Measurements from ENCODE around the gene PCNX2.

The PCNX2 gene

DNA sequence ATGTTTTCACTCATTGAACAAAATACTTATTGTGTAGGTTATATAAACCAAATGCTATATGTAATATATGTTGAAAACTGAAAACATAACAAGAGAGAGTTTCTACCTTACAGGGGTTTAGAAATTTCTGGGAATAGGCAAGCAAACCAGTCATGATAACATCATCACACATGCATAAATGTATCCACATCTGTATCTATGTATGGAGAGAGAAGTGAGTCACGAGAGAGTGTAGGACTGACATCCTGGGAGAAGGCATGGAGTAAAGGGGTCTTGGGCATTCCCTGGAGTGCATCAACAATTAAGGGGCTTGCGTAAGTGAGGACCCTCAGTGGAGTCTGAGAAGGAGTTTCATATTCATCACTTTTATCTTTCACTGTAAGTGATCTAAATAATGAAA, 65.5 kb downstream of the PCNX2 start:
- Mint-ChIP-seq H3K4me3 (no peak overlapping the region), H3K27ac (no peak overlapping the region), H3K27me3 (no peaks in the 10 kb centered on the region), H3K4me1 (no peaks in the 10 kb centered on the region), H3K36me3 (peaks cover 50% of the 10 kb centered on the region), H3K9me3 (no peaks in the 10 kb centered on the region)
- no peak for ATAC-seq

DNA sequence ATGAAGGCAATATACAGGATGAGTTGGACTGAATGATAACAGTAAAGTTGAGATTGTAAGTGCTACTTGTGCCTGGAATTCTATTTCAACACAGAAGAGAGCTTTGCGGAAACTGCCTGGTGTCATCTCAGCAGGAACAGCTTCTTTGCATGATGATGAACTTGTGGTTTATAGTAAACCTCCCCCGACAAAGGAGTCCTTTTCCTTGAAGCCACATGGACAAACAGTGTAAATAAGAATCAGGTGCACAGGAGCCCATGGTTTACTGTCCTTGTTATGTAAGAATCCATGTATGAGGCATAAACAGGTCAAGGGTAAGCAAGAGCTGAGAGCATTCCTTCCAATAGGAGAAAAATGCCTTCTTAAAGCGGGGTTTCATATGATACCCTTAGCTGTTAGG, 66.2 kb downstream of the PCNX2 start:
- H3K4me1 Mint-ChIP-seq: no peaks in the 10 kb centered on the region
- ATAC-seq: no peak
- H3K36me3 Mint-ChIP-seq: peaks cover 43% of the 10 kb centered on the region
- no peak overlapping the region for H3K4me3 Mint-ChIP-seq
- H3K27me3 Mint-ChIP-seq: no peaks in the 10 kb centered on the region
- no peak overlapping the region for H3K27ac Mint-ChIP-seq
- no peaks in the 10 kb centered on the region for H3K9me3 Mint-ChIP-seq

DNA sequence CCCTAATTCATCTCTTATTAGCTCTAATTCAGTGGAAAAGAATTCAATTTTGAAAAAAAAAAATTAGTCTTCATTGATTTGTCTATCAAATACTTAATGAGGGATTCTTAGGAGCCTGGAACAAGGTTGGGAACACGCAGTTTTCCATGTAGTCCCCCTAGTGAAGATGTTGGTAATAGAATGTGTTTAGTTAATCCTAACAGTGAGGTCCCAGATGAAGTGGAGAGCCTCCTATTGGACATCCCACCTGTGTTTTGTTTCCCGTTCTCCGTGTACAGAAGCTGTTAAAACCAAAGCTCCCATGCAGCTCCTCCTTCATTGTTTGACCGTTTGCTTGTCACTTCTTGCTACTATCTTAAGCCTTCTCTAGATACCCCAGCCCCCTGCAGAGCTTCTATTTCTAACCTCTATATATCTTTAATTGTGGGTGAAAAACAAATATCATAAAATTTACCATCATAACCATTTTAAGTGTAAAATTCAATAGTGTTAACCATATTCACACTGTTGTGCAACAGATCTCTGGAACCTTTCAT, 67.5 kb downstream of the PCNX2 start:
- H3K9me3 Mint-ChIP-seq: no peaks in the 10 kb centered on the region
- ATAC-seq: no peak
- H3K4me3 Mint-ChIP-seq: no peak overlapping the region
- no peaks in the 10 kb centered on the region for H3K4me1 Mint-ChIP-seq
- no peaks in the 10 kb centered on the region for H3K27me3 Mint-ChIP-seq
- peaks cover 33% of the 10 kb centered on the region for H3K36me3 Mint-ChIP-seq
- H3K27ac Mint-ChIP-seq: no peak overlapping the region

DNA sequence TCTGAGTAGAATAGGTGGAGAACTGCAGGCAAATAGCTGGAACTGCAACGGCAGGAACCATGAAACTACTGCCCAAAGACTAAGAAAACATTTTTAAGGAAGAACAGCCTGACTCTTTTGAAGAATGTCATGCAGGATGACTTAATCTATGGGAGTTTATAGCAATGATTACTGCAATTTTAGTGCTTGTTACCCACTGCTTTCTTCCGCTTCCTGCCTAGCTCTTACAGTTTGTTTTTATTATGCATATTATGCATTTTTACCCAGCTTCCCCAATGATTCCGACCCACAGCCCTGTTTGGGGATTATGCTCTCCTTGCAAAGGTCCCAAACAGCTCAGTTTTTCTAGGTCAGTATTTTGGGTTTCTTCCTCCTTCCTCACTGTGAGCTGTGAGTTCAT, 71.2 kb downstream of the PCNX2 start:
- Mint-ChIP-seq H3K9me3 (no peaks in the 10 kb centered on the region), H3K27me3 (no peaks in the 10 kb centered on the region), H3K4me3 (no peak overlapping the region), H3K4me1 (no peaks in the 10 kb centered on the region), H3K27ac (no peak overlapping the region), H3K36me3 (peaks cover 25% of the 10 kb centered on the region)
- ATAC-seq: no peak

DNA sequence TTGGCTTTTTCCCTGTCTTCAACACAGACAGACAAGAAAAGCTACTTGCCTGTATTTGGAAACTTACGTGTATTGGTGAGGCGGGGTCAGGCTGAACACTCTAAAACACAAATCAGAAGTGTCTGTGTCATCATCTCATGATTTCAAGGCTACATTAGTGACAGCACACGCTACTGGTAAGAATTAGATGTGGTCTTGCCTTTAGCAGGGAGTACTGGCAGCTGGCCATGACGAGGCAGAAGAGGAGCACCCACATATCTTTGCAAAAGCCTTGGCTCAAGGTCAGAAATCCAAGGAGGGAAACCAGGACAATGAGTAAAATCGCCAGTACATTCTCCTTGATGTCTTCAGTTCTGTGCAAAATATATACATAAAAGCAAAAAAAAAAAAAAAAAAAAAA, 77.7 kb downstream of the PCNX2 start:
- H3K36me3 Mint-ChIP-seq: peaks cover 12% of the 10 kb centered on the region
- H3K4me1 Mint-ChIP-seq: no peaks in the 10 kb centered on the region
- H3K9me3 Mint-ChIP-seq: peaks cover 4% of the 10 kb centered on the region
- ATAC-seq: no peak
- no peak overlapping the region for H3K4me3 Mint-ChIP-seq
- no peak overlapping the region for H3K27ac Mint-ChIP-seq
- H3K27me3 Mint-ChIP-seq: no peaks in the 10 kb centered on the region

DNA sequence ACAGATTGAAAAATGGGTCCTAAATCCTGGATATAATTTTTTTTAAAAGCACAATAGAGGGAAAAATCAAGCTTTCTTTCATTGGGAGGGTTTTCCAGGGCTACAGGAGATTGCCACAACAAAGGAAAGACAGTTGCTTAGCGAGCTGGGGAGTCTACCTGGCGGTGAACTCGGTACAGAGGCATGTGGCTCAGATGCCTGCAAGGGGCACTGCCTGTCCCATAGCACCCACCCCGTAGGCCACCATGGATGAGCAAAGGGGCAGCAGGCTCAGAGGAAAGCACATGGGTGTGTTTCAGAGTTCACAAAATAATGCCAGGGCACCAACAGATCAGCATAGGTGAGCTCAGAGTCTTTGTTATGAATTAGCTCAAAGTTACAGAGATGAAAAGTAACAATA, 79.5 kb downstream of the PCNX2 start:
- peaks cover 19% of the 10 kb centered on the region for H3K36me3 Mint-ChIP-seq
- ATAC-seq: no peak
- no peak overlapping the region for H3K27ac Mint-ChIP-seq
- H3K9me3 Mint-ChIP-seq: peaks cover 4% of the 10 kb centered on the region
- no peaks in the 10 kb centered on the region for H3K27me3 Mint-ChIP-seq
- no peak overlapping the region for H3K4me3 Mint-ChIP-seq
- no peaks in the 10 kb centered on the region for H3K4me1 Mint-ChIP-seq

DNA sequence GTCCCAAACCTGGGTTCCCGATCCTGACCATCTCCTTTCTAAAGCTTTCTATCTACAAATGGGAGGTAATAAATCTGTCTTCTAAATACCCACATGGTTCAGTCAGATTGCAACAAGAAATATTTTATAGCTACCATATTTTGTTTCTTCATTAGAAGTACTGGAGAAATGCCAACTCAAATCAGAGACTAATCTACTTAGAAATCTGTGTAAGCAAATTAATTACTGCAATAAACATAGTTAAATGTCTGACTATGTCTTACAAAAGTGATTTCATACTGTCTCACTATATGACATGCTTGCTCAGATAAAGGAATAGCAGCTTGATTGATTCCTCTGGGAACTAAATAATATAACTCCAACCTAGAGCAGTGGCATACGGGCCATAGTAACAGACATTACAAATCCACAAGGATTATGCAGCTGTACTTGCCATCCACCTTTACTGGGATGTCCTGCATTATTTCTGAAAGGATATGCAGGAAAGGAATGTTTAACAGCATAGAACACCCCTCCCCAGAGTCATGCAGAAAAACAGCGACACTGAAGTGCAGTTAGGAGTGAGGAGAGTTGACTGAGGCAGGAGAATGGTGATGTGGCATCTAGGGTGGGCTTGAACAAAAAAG, 80.3 kb downstream of the PCNX2 start:
- H3K36me3 Mint-ChIP-seq: peaks cover 22% of the 10 kb centered on the region
- no peaks in the 10 kb centered on the region for H3K4me1 Mint-ChIP-seq
- no peak overlapping the region for H3K27ac Mint-ChIP-seq
- peaks cover 4% of the 10 kb centered on the region for H3K9me3 Mint-ChIP-seq
- no peaks in the 10 kb centered on the region for H3K27me3 Mint-ChIP-seq
- H3K4me3 Mint-ChIP-seq: no peak overlapping the region
- no peak for ATAC-seq

DNA sequence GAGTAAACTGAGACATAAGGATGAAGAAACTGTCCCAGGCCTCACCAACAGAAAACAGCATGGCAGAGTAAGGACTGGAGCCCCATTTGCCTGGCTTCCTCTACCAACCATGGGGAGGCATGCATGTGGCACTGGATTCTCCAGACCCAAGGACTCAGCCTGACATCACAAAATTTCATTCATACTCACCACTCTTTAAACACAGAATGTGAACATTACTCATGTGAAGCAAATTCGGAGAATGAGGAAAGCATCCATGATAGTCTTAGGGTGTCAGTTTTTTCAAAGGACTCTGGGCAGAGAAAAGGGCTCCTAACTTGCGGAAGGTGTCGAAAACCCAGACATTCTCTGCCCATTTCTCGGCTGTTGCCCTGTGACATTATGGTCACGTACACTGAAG, 83.9 kb downstream of the PCNX2 start:
- Mint-ChIP-seq H3K4me1 (no peaks in the 10 kb centered on the region), H3K27me3 (no peaks in the 10 kb centered on the region), H3K4me3 (no peak overlapping the region), H3K27ac (no peak overlapping the region), H3K9me3 (no peaks in the 10 kb centered on the region), H3K36me3 (peaks cover 35% of the 10 kb centered on the region)
- ATAC-seq: no peak

DNA sequence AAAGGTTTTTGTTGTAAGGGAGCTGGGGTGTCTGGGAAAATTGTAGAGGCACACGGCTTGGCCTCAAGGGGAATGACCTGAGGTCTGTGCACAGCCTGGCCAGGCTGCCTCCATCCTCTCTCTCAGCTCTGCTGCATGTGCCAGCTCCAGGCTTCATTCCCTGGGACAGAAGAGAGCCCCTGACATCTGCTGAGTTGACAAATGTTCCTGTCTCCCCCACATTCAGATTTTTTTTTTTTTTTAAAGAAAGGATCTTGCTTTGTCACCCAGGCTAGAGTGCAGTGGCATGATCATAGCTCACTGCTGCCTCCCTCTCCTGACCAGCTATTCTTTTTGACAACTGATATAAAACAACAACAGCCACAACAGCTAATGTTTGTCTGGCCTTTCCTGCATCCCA, 84.4 kb downstream of the PCNX2 start:
- H3K9me3 Mint-ChIP-seq: no peaks in the 10 kb centered on the region
- no peak overlapping the region for H3K4me3 Mint-ChIP-seq
- no peaks in the 10 kb centered on the region for H3K27me3 Mint-ChIP-seq
- no peak for ATAC-seq
- H3K4me1 Mint-ChIP-seq: no peaks in the 10 kb centered on the region
- no peak overlapping the region for H3K27ac Mint-ChIP-seq
- H3K36me3 Mint-ChIP-seq: peaks cover 37% of the 10 kb centered on the region

DNA sequence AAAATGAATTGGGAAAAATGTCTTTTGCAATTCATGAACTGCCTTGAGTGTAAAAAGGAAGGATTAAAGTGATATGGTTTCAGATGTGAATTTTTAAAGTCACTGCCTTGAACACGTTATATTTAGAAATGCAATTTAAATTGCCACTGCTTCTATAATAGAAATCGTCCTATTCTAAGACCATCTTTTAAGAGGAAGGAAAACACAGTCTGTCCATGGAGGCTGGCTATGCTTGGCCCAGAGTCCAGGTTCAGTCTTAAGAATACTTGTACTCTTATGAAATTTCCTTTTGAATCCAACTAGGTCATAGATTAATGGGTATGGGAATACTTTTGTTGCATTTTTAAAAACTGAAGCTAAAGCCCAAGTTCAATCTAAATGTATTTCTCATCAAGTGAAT, 86.0 kb downstream of the PCNX2 start:
- Mint-ChIP-seq H3K4me3 (no peak overlapping the region), H3K27ac (no peak overlapping the region), H3K9me3 (no peaks in the 10 kb centered on the region), H3K4me1 (no peaks in the 10 kb centered on the region), H3K27me3 (no peaks in the 10 kb centered on the region), H3K36me3 (peaks cover 42% of the 10 kb centered on the region)
- no peak for ATAC-seq

DNA sequence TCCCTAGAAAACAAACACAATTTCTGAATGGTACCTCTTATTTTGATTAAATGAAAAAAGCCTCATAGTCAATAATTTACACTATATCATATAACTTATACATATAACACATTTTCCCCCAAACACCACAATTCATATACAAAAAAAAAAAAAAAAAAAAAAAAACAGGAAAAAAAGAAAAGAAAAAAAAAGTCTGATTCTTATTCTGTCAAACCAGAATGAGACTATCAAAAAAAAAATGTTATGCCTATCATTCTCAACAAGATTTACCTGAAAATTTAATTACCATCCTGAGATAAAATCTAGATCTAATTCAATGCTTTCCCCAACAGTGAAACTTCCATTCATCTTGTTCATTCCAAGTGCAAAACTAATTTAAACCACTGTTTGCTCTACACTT, 86.8 kb downstream of the PCNX2 start:
- ATAC-seq: no peak
- peaks cover 44% of the 10 kb centered on the region for H3K36me3 Mint-ChIP-seq
- no peak overlapping the region for H3K27ac Mint-ChIP-seq
- no peaks in the 10 kb centered on the region for H3K27me3 Mint-ChIP-seq
- H3K4me3 Mint-ChIP-seq: no peak overlapping the region
- H3K9me3 Mint-ChIP-seq: no peaks in the 10 kb centered on the region
- no peaks in the 10 kb centered on the region for H3K4me1 Mint-ChIP-seq

DNA sequence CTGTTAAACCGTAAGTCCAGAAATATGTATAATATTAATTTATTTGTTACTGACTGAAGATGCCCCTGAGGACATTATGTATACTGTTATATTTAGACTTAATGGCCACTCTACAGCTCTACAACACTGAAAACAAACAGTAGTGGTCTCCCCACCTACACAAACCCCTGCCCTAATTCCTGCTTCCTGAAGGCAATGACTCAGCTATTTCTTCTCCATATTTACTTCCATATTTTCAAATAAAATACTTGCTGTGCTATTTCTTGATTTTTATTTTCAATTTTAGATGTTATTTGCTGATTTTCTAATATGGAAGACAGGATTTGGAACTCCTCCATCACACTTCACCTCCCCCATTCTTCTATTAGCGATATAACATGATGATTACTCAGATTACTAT, 97.6 kb downstream of the PCNX2 start:
- Mint-ChIP-seq H3K27ac (no peak overlapping the region), H3K4me1 (no peaks in the 10 kb centered on the region), H3K36me3 (peaks cover 79% of the 10 kb centered on the region), H3K4me3 (no peak overlapping the region), H3K27me3 (no peaks in the 10 kb centered on the region), H3K9me3 (peaks cover 7% of the 10 kb centered on the region)
- no peak for ATAC-seq

DNA sequence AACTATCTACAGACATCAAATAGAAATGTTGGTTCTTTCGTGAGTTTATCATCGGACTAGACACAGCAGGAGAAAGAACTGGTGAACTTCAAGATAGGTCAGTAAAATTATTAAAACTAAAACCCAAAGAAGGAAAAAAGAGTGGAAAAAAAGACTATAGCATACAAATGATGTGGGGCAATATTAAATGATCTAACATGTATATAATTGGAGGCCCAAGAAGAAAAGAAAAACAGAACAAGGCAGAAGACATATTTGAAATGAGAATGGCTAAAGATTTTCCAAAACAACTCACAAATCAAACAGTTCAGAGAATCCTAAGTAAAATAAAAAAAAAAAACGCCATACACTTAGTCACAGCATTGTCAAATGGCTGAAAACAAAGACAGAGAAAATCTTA, 101.8 kb downstream of the PCNX2 start:
- Mint-ChIP-seq H3K27ac (no peak overlapping the region), H3K4me3 (no peak overlapping the region), H3K36me3 (peaks cover 71% of the 10 kb centered on the region), H3K9me3 (peaks cover 7% of the 10 kb centered on the region), H3K4me1 (no peaks in the 10 kb centered on the region), H3K27me3 (no peaks in the 10 kb centered on the region)
- ATAC-seq: no peak

DNA sequence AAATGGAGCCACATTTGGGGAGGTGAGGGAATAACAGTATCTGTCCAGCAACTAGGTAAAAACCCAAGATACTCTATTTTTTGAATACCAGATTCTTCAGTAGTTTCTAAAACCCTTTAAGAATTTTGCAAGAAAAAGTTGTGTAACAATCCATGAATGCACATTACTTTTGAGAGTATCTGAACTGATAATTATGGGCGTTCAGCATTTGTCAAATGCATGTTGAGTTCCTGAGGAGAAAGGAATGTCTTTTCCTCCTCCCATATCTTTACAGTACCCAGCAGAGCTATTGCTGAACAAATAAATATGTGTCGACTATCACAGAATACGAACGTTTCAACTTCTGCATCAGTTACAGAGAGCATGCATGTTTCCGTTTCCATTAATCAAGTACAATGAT, 104.5 kb downstream of the PCNX2 start:
- Mint-ChIP-seq H3K9me3 (peaks cover 7% of the 10 kb centered on the region), H3K4me1 (no peaks in the 10 kb centered on the region), H3K27me3 (no peaks in the 10 kb centered on the region), H3K36me3 (peaks cover 56% of the 10 kb centered on the region), H3K4me3 (no peak overlapping the region), H3K27ac (no peak overlapping the region)
- no peak for ATAC-seq

DNA sequence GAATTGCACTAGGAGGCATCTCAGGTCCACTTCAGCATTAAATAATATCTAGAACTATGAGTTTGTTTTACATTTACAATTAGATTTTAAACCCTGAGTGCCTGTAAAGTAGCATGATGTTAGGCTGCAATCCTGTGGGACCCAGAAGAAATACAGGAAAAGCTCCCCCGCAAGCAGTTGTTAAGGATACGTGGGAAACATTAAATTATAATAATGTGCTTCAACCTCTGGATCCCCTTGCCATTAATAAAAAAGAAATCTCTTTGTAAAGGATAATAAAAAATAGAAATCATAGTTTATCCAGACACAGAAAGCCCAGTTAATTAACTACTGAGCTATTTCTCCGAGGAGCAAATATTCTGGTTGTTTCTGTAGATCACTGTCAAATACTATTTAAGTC, 106.0 kb downstream of the PCNX2 start:
- H3K9me3 Mint-ChIP-seq: peaks cover 7% of the 10 kb centered on the region
- ATAC-seq: no peak
- H3K4me1 Mint-ChIP-seq: no peaks in the 10 kb centered on the region
- peaks cover 54% of the 10 kb centered on the region for H3K36me3 Mint-ChIP-seq
- H3K27ac Mint-ChIP-seq: no peak overlapping the region
- H3K27me3 Mint-ChIP-seq: no peaks in the 10 kb centered on the region
- no peak overlapping the region for H3K4me3 Mint-ChIP-seq

DNA sequence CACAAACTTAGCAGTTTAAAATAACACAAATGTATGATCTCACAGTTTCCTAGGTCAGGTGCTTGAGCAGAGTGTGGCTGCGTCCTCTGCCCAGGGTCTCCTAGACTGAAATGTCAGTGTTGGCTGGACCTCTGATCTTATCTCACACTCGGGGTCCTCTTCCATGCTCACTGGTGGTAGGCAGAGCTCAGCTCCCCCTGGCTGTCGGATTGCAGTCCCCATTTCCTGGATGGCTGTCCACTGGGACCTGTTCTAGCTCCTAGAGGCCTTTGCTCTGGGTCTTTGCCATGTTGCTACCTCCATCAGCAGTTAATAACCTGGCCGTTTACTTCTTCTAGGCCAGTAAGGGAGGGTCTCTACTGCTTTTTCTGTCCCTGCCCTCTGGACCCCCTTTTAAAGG, 107.5 kb downstream of the PCNX2 start:
- Mint-ChIP-seq H3K27me3 (no peaks in the 10 kb centered on the region), H3K27ac (no peak overlapping the region), H3K4me1 (no peaks in the 10 kb centered on the region), H3K36me3 (peaks cover 55% of the 10 kb centered on the region), H3K4me3 (no peak overlapping the region), H3K9me3 (no peaks in the 10 kb centered on the region)
- ATAC-seq: no peak
